Fibroblast of skin of left biceps (primary cell): Measurements from ENCODE around the gene CALHM1.
"Not testable (repeated sequence)": the region's sequence is repeated elsewhere in the genome, so short reads cannot be mapped to it uniquely, and the experiment has no call there.

Experiments
- DNase-seq, 2 experiments: peaks; one replicate each; pipeline ENCODE4 v3.0.0-alpha.2; 2013; ENCODE audit warnings: low read depth in 2 of 2

CALHM1 gene

GRCh38 chr10:103458720-103459119 is at the start of gene CALHM1:
Gene CALHM1 (minus strand): TSS chr10:103458900. CDS start chr10:103458751, 149 bp downstream.
- no peak for DNase-seq

DNA sequence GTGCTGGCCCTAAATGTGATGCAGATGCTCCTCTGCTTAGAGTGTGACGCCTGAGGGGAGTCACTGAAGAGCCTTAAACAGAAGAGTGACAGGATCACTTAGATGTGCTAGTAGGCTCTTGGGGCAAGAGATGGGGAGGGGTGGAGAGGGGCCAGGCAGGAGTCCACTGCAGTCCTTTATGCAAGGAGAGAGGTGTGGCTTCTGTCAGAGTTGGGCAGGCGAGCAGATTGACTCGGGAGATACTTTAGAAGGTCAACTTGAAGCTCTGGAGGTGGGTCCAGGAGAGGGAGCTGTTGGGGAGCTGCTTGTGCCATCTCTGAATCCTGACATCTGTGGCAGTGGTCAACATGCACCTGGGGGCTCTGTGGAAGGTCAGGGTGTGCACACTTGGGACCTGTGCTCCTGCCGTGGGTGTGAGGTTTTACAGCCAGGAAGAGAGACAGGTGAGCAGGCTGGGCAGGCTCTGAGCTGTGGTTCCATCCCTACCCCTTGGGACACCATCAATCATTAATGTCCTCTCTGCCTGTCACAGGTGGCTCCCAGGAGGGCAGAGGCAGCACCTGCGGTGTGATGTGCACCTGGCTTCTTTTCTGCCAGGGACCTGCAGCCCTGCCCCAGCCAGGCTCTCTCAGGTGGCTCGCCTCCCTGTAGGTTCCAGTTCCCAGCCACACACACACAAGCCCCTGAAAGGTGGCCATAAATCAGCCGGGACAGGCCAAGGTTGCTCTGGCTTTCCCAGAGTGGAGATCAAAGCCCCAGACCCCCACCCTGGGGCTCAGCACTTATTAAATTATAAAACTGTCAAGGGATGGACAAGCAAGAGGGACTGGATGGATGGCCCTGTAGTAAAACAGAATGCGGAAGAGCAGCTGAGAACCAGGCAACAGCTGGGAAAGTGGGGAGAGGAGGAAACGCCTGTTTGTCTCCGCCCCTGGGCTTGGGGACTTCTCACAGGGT is 48.8 kb upstream of the CALHM1 start:
- DNase-seq, result no peak

GRCh38 chr10:103506061-103506460 is 47.4 kb upstream of the CALHM1 start:
- no peak for DNase-seq

- peak in 1 of 2 experiments; percentile 31 for DNase-seq
Observed at GRCh38 chr10:103504181-103504783, 45.6 kb upstream of the CALHM1 start.

- not testable (repeated sequence) for DNase-seq
Observed at GRCh38 chr10:103503777-103504176, 45.1 kb upstream of the CALHM1 start.

DNA sequence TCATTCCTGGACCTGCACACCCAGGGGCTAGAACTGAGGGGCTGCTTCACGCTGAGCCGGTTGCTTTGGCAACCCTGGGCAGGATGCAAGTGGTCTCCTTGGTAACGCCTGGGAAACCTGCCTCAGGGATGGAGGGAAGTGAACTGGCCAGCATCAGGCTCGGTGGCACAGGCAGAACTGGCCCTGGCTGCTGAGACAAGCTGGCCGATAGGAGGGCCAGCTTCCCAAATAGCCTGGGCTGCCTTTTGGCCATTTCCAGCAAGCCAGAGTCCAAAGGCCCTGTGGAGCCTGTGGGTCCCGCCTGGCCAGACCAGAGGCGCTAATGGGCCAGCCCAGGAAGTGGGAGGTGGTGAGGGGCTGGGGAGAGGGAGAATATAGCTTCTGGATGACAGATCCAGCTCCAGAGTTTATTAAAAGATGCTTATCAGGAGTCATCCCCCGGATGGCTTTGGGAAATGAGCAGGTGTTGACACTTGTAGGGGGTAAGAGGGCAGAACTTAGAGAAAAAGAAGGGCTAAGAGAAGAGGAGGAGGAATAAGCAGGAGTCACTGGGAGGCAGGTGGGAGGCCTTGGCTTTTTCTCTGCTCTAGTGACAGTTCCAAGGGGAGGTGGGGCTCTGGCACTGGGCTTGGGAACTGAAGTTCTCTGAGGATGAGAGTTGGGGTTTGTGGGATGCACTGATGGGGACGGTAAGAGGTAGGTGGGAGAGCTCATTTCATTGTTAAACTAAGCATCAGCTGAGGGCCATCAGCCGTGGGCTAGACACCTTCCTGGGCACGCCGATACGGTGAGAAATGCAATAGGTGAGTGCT is 44.4 kb upstream of the CALHM1 start:
- DNase-seq, result no peak

DNA sequence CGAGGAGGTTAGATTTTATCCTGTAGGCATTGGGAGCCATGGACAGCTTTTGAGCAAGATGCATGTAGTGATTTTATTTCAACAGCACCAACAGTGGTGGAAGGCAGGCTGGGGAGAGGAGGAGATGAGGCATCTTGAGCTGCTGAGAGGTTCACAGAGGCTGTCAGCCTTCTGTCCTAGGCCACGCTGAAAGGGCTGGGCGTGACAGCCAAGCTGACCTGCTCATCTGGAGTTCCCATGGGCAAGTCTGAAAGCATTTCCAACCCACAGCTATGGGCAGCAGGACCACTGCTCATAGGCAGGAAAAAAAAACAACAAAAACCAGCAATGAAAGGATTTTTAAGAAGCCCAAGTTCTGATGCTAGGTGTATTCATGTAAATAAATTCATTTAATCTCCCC is 42.5 kb upstream of the CALHM1 start:
- DNase-seq, result no peak

DNA sequence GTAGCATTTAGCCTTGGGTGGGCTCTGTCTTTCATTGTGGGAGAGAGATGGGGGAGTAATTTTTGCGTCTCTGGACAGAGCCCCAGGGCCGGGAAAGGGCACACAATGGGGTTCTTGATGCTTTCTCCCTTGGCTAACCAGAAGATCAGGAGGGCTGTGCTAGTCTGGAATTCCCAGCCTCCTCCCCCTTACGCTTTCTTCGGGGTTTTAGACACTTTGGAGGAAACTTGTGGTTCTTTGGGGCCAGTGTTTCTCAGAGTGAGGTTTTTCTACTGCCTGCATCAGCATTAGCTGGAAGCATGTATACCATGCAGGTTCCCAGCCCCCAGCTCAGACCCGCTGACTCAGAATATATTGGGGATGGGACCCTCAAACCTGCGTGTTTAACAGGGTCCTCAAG is 41.8 kb upstream of the CALHM1 start:
- no peak for DNase-seq

DNA sequence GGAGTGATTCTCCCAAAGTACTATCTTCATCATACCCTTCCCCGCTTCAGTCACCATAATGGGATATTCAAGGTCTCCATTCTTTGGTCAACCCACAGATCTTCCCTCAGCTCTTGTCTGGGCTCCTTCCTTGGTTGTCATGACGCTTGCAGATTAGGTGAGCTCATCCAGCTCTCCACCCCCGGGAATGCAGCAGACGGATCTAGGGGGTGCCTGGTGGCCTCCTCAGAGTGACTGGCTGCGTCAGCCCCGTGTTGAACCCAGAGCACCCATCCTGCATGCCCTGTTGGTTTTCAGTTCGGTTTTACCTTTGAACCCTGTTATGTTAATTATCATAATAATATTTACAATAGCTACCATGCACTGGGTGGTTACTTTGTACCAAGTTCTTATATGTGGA is 41.2 kb upstream of the CALHM1 start:
- no peak for DNase-seq

DNA sequence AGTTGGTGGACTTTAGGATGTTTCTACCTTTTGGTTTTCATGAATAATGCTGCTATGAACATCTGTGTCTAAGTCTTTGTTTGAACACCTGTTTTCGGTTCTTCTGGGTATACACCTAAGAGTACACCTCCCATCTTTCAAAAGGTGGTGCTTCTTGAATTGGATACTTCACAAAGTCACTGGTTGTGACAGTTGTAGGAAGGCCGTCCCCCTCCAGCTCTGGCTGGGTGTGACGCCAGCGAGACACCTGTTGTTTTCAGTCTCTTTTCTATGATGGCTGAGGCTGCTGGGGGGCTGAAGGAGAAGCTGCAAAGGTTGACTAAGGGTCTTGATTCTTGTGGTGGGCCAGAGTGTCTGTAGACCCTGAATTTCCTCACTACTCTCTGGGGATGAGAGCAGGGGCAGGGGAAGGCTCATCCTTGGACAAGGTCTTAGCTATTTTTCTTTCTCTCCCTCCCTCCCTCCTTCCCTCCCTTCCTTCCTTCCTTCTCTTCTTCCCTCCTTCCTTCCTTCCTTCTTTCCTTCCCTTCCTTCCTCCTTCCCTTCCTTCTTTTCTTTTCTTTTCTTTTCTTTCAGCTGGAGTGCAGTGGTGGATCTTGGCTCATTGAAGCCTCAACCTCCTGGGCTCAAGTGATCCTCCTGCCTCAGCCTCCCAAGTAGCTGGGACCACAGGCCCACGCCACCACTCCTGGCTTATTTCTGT is 40.4 kb upstream of the CALHM1 start:
- no peak for DNase-seq

- DNase-seq, result no peak
Observed at GRCh38 chr10:103497161-103497915, 38.6 kb upstream of the CALHM1 start.

DNA sequence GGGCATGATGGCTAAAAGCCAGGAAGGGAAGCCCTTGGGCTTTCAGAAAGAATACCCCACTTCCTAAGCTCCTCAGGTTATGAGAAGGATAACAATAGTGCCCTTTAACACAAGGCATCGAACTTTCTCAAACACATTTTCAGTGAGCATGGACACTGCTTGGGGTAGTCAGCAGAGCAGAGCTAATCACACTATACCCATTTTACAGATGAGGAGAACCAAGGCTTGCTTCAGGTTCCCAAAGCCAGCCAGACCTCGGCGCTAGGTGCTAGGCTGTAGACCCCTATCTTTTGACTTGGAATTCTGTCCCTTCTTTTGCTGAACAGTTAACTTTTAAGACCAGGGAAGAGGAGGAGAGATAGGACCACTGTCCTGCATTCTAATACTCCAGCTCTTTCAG is 36.6 kb upstream of the CALHM1 start:
- no peak for DNase-seq

- no peak for DNase-seq
Observed at GRCh38 chr10:103493916-103494877, 35.5 kb upstream of the CALHM1 start.

DNA sequence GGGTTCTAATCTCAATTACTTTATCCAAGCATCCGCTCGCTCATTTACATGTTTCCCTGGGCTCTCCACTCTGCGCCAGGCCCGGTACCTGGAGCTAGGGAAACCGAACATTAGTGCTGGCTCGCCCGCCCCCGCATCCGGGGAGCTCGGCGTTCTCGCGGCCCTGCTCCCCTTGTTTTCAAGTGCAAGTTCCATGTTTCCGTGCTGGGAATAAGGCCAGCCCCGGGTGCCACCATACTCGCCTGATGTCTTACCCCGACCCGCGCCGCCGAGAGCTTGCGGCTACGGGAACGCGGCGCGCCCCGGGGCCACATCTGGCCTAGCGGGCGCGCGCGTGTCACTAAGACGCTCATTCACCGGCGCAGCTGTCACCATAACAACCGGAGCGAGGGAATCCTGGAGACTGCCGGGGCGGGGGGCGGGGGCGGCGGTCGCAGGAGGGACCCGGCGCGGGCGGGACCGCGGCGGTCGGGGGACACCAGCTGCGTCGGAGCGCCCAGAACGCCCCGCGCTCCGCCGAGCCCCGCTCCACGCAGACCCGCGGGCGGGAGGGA is 34.7 kb upstream of the CALHM1 start, which contains the start of gene NEURL1:
Gene NEURL1, plus strand, starts transcription at position 344 of the 554 bp plus-strand sequence. CDS start 683 bp downstream, outside the sequence.
- no peak for DNase-seq

DNA sequence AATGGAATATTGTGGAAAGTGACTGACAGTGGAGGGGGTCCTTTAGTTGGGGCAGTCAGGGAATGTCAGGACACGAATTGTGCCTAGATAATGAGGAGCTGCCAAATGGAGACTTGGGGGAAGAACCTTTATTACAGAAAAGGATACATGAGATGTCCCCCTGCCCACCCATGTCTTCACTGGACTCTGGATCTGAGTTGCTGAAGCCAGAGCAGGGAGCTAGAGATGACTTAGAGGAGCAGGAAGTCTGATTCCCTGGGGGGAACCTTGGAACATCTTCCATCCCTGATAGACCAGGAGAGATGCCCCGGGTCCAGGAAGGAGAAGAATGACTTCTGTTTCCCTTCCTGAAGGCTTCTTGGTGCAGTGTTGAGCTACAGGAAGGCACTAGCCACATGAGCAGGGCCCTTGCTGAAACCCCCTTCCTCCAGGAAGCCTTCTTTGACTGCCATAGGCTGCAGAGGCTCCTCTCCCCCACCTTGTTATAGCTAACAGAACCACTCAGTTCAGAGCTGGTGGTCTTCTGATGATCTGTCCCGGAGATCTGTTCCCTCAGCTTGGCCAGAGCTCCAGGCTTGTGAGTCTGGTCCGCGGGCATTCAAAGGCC is 34.1 kb upstream of the CALHM1 start:
- DNase-seq, result no peak

- peak; percentile 84 to 87 for DNase-seq
Observed at GRCh38 chr10:103491729-103492364, 33.1 kb upstream of the CALHM1 start.

- DNase-seq, result no peak
Observed at GRCh38 chr10:103490986-103491314, 32.2 kb upstream of the CALHM1 start.

GRCh38 chr10:103487410-103487708 is 28.7 kb upstream of the CALHM1 start:
- no peak for DNase-seq
